Activated gamma-delta T cell (primary cell): ENCODE results near the gene RGS16.
"Not testable (repeated sequence)": the region's sequence is repeated elsewhere in the genome, so short reads cannot be mapped to it uniquely, and the experiment has no call there.

Experiments used
- DNase-seq: peaks from one replicate; lab custom pipeline; 2025; lab: John Stamatoyannopoulos, UW
- total RNA-seq, 2 donors: gene quantifications; one replicate each; lab custom pipeline; 2026; lab: John Stamatoyannopoulos, UW

RGS16 gene
- 6.6 to 17.3 reads per million in 2 donors for total RNA-seq

- DNase-seq: peak; percentile 82
These were observed at the start of gene RGS16 for GRCh38 chr1:182604175-182605164. Gene RGS16, minus strand, starts transcription at chr1:182604389. Its CDS starts 130 bp downstream, at chr1:182604259.

GRCh38 chr1:182653986-182654385 is 49.8 kb upstream of the RGS16 start:
- no peak for DNase-seq

GRCh38 chr1:182652933-182653332 is 48.7 kb upstream of the RGS16 start:
- no peak for DNase-seq

GRCh38 chr1:182651339-182651724 is 47.1 kb upstream of the RGS16 start:
- DNase-seq: no peak

GRCh38 chr1:182650678-182651338 is 46.6 kb upstream of the RGS16 start:
- no peak for DNase-seq

GRCh38 chr1:182649041-182649440 is 44.9 kb upstream of the RGS16 start:
- DNase-seq: no peak

- DNase-seq: no peak
These were observed 42.5 kb upstream of the RGS16 start for GRCh38 chr1:182646739-182647138.

DNA sequence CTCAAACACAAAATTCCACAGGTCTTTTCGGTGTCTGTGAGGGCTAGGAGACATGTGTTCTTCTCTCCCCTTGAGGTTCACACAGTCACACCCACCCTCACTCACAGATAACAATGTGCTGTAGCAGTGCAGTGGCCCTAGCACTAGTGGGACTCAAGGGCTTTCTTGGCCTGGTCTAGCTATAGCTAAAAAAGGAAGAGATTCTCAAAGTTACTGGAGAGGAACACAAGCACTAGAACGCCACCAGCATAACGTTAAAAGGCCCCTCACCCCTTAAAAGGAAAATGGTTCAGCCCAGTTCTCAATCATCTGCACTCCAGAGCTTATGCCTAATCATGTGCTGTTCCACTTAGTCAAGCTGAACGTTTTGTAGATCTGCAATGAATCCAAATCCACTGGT is 40.7 kb upstream of the RGS16 start:
- DNase-seq: no peak

DNA sequence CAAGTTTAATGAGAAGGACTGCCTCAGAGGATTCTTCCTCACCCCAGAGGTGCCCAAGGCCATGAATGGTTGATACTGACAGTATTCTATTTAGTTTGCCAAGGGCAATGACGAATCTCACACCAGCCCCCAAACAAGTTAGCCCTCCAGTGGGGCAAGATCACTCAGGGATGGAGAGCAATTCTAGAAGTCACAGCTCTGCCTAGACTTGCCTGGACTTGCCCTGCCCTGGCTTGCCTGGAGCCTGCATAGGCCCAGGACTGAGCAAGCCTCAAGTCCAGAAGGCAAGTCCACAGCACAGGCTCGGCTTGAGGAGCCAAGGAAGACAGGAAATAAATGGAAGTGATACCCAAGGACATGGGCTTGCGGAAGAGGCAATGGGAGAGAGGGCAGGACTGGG is 39.5 kb upstream of the RGS16 start:
- DNase-seq: no peak

- DNase-seq: no peak
These were observed 38.3 kb upstream of the RGS16 start for GRCh38 chr1:182642461-182642860.

- DNase-seq: no peak
These were observed 37.4 kb upstream of the RGS16 start for GRCh38 chr1:182641561-182641960.

DNA sequence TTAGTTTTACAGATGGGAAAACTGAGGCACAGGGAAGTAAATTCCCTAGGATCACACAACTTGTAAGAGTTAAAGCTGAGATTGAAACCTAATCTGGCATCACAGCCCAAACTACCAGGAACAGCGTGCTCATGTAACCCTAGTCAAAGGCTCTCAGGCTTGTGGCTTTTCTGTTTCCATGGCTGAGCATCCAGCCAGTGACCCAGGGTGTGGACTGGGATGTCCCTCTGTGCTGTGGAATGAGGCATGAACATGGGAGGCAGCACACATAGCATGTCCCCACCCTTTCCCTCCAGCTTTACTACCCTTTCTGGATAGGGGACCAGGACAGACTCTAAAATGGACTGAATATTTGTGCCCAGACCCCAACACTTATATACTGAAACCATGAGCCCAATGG is 35.1 kb upstream of the RGS16 start:
- DNase-seq: no peak

DNA sequence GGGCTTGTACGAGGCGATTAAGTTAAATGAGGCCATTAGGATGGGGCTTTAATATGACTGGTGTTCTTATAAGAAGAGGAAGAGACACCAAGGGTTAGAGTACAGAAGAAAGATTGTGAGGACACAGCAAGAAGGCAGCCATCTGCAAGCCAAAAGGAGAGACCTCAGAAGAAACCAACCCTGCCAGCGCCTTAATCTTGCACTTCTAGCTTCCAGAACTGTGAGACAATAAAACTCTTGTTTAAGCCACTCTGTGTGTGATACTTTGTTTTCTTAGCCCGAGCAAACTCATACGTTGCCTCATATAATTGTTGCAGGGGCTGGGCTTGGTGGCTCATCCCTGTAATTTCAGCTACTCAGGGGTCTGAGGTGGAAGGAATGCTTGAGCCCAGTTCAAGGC is 33.6 kb upstream of the RGS16 start:
- no peak for DNase-seq

GRCh38 chr1:182635871-182636270 is 31.7 kb upstream of the RGS16 start:
- no peak for DNase-seq

DNA sequence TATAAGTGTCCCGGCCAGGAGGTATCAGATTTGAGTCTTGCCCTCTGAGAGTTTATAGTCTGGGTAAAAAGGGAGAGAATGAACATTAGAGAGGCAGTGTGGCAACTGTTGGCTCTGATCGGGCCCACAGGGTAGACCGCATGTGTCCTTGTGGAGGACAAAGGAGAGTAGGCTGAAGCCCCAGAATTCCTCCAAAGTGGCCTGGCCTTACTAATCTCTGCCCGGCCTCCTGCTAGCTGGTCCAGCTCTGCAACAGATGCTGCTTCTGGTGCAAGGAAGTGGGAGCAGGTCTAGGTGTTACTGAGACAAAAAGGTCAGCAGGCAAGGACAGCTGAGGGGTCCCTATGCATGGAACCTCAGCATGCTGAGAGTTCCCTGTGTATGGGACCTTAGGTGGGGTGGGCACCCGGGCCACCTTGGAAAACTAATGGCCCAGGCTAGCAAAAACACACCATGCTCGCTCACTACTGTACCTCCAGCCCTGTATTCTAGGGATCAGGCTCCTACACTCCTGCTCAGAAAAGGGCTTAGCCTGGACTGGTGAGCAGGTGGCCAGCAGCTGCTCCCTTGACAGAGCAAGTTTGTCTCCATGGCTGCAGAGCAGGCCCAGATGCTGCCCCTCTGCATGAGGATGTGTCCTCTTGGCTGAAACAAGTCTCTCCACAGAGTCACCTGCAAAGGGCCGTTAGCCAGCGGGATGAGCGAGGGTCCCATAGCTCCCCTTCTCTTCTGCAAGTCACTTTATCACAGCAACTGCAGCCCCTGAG is 30.3 kb upstream of the RGS16 start:
- no peak for DNase-seq

- no peak for DNase-seq
These were observed 29.6 kb upstream of the RGS16 start for GRCh38 chr1:182633657-182634281.

- no peak for DNase-seq
These were observed 28.8 kb upstream of the RGS16 start for GRCh38 chr1:182633031-182633430.

- DNase-seq: not testable (repeated sequence)
These were observed 28.3 kb upstream of the RGS16 start for GRCh38 chr1:182632441-182632857.

- no peak for DNase-seq
These were observed 27.8 kb upstream of the RGS16 start for GRCh38 chr1:182631954-182632353.

DNA sequence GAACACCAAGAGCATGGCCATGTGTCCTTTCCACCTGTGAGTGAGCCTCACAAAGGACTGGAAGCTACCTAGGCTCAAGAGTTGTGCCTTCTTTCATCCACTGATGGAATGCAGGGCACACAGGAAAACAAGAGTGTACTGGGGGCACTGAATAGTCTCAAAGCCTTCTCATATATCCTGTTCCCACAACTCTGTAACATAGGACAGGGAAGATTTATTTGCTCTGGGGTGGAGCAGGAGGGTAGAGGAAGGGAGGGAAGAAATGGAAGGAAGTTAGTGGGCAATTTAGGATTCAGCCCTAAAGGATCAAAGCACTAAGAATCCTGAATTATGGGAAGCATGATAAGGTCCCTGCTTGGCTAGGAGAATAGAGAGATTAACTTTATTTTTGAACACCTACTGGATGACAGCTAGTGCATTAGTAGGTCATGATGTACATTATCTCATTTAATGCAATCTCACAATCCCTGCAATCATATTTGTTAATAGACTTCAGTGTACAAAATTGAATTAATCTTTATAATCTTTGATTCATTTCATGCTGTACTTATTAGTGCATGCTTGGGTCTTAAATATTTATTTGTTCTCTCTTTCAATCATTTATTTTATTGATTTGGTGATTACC is 27.0 kb upstream of the RGS16 start:
- DNase-seq: no peak

DNA sequence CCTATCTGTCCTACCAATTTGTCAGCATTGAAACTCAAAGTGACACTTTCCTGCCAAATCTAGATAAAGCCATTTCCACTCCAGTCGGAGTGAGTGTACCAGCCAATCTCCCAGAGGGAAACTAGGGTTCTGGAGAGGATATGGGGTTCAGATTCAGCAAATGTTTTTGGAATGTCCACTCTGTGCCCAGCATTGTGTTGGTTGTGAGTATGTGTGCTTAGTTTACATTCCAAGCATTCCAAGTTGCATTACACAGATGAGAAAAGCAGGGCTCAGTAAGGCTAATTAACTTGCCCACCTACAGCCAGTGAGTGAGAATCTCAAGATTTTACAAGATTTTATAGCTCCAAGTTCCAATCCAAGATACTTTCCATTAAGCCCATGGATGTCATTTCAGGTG is 26.4 kb upstream of the RGS16 start:
- no peak for DNase-seq
